Raji (cell line): ENCODE results near the gene NT5C3B.
A peak's percentile ranks its signal among the peaks of the same experiment; 100 is the strongest.

Source experiments
- POLR2A ChIP-seq: IDR thresholded peaks from 2 replicates; pipeline ENCODE4 v1.6.1; 2011; ENCODE audit warnings: low read depth, low read length, control low read depth; ENCODE audit not compliant: insufficient read depth

Gene NT5C3B

GRCh38 chr17:41816637-41817320, 19.3 kb downstream of the NT5C3B start:
- no peak for TF ChIP-seq POLR2A

- no peak for TF ChIP-seq POLR2A
Observed at GRCh38 chr17:41814195-41814594, 21.8 kb downstream of the NT5C3B start.

GRCh38 chr17:41813699-41814124, 22.3 kb downstream of the NT5C3B start:
- no peak for TF ChIP-seq POLR2A

- TF ChIP-seq POLR2A: no peak
Observed at GRCh38 chr17:41813152-41813680, 22.8 kb downstream of the NT5C3B start.

- TF ChIP-seq POLR2A: no peak
Observed at GRCh38 chr17:41812381-41813151, 23.5 kb downstream of the NT5C3B start, which contains the start of gene FKBP10. TSS of gene FKBP10 (plus strand) at chr17:41813004. CDS start at chr17:41813035, 31 bp downstream.

GRCh38 chr17:41811549-41812380, 24.3 kb downstream of the NT5C3B start, which contains the start of gene P3H4:
TSS of gene P3H4 (minus strand) at chr17:41811949. CDS start at chr17:41811915, 34 bp downstream.
- no peak for TF ChIP-seq POLR2A

GRCh38 chr17:41810659-41811548, 25.1 kb downstream of the NT5C3B start:
- no peak for TF ChIP-seq POLR2A

- no peak for TF ChIP-seq POLR2A
Observed at GRCh38 chr17:41806685-41807445, 29.2 kb downstream of the NT5C3B start.

- peak; percentile 29; the same call in 1 of the 2 replicates for TF ChIP-seq POLR2A
Observed at GRCh38 chr17:41803049-41804020, 32.7 kb downstream of the NT5C3B start.

- no peak for TF ChIP-seq POLR2A
Observed at GRCh38 chr17:41801374-41802271, 34.4 kb downstream of the NT5C3B start.

- no peak for TF ChIP-seq POLR2A
Observed at GRCh38 chr17:41800601-41801373, 35.2 kb downstream of the NT5C3B start.

- TF ChIP-seq POLR2A: no peak
Observed at GRCh38 chr17:41799366-41799765, 36.7 kb downstream of the NT5C3B start.
